HG02938 (cell line): ENCODE measurements around the gene C2CD2.
A peak's percentile ranks its signal among the peaks of the same experiment; 100 is the strongest.

Experiments
- ATAC-seq: cut with Tn5 transposase; IDR thresholded peaks from one replicate; pipeline ENCODE4 v1.9.1; 2021; ENCODE audit warnings: mild to moderate bottlenecking, moderate library complexity; ENCODE audit not compliant: unreplicated experiment

Gene C2CD2

DNA sequence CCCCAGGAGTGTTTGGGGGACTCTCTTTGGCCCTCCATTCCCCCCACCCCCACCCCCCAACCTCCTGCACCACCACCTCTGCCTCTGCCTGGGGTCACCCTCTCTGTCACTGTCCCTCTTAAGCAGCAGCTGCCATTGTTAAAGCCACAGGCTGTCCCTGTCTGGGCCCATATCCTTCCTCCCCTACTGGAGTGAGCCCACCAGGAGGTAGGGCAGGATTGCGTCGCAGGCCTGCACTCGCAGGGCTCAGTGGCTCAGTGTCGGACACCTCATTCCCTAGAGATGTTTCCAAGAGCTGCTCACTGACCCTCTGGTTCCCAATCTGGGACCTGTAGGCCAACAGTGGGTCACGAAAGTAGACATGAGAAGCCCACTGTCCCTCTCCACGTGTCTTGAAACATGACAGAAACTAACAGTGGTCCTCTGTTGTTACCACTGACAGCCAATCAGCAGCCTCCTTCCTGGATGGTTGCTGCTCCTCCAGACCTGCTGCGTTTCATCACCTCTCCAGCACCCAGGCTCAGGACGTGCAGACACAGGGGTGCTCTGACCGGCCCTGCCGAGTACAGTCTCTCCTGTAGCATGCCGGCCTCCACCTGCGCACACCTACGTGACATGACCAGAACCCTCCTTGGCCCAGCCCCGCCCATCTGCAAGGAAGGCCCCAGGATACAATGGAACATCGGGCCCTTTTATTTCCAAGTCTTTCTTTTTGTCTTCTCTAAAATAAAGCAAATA, 82.4 kb downstream of the C2CD2 start:
- no peak for ATAC-seq

DNA sequence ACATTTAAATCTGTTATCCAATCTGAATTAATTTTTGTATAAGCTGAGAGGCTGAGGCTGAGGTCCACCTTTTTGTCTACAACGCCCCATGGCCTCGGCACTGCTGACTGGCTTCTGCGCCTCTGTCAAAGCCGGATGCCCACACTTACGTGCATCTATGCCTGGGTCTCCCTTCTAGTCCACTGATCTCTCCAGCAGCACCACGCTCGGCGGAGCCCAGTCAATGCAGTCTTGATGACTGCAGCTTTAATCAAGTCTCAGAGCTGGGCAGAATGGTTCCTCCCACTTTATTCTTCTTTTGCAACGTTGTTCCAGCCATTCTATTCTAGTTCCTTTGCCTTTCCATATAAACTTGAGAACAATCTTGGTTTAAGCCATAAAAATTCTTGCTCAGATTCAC, 84.0 kb downstream of the C2CD2 start:
- ATAC-seq: no peak

DNA sequence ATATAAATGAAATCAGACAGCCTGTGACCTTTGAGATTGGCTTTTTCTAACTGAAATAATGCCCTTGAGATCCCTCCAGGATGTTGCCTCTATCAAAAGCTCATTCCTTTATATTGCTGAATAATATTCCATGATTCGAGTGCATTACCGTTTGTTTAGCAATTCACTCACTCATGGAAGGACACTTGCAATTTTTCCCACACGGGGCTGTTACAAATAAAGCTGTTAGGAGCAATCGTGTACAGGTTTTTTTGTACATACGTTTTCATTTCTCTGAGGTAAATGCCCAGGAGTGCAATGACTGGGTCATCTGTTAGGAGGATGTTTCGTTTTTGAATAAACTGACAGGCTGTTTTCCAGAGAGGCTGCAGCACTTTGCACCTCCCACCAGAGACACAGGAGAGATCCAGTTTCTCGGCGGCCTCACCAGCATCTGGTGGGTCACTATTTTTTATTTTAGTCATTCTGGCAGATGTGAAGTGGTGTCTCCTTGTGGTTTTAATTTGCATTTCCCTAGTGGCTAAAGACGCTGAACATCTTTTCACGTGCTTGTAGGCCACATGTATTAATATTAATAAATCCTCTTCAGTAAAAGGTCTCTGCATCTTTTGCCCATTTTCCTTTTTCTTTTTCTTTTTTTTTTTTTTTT, 85.6 kb downstream of the C2CD2 start:
- peak; percentile 55 for ATAC-seq

DNA sequence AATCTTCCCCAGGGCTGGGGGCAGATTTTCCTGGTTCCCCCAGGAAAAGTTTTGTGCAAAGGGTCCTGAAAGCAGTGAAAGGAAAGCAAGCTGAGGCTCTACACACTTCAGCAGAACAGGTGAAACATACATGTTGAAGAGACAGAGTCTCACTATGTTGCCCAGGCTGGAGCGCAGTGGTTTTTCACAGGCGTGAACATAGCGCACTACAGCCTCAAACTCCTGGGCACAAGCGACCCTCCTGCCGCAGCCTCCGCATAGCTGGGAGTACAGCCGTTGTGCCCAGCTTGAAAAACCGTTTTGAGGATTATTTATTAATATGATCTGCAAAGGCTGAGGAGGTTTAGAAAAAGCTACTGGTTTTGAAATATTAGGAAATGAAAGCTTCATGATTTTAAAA, 86.5 kb downstream of the C2CD2 start:
- no peak for ATAC-seq

DNA sequence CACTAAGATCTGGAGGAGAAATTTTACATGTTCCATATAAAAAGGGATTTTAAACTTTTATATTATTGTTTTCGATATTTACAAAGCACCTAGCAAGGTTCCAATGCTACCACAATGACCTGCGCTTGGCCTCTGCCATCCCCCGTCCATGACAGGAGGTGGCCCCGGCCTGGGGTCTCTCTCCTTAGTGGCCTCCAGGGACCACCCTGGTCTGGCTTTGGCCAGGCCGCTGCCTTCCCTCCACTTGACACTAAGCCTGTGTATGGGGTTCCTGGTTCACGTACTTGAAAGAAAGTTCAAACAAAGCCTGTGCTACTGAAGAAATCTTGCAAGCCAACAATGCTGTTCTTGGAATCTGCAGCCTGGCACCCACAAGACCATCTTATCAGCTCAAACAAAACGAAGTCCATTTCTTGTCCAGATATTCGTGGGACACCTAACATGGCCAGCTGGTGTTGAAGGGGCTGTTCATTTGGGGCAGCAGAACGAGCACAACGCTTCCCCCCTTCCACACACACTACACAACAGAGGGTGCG, 87.5 kb downstream of the C2CD2 start:
- ATAC-seq: no peak

DNA sequence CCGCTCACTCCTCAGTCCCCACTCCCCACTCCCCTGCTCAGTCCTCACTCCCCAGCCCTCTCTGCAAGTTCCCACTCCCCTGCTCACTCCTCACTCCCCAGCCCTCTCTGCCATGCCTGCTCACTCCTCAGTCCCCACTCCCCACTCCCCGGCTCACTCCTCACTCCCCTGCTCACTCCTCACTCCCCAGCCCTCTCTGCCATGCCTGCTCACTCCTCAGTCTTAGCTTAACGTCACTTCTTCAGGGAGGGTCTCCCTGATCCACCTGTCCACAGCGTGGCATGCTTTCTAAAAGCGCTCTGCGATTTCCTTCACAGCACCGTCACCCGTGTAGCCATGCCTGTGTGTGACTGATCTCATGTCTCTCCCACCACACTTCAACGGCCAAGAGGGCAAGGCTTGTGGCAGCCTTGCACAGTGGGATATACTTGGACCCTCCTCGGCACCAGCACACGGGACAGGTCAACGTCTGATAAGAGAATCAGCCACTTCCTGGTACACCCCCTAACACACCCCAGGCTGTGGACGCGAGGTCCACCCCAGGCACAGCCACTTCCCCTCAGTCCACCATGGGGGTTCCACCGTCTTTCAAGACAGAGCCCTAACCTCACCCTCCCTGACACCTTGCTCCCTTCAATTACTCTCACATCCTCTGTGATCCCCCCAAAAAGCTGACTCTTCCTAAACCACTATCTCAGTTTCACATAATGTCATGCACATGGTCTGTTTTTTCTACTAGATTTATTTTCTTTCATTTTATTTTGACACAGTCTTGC, 88.6 kb downstream of the C2CD2 start:
- peak; percentile 54 for ATAC-seq

DNA sequence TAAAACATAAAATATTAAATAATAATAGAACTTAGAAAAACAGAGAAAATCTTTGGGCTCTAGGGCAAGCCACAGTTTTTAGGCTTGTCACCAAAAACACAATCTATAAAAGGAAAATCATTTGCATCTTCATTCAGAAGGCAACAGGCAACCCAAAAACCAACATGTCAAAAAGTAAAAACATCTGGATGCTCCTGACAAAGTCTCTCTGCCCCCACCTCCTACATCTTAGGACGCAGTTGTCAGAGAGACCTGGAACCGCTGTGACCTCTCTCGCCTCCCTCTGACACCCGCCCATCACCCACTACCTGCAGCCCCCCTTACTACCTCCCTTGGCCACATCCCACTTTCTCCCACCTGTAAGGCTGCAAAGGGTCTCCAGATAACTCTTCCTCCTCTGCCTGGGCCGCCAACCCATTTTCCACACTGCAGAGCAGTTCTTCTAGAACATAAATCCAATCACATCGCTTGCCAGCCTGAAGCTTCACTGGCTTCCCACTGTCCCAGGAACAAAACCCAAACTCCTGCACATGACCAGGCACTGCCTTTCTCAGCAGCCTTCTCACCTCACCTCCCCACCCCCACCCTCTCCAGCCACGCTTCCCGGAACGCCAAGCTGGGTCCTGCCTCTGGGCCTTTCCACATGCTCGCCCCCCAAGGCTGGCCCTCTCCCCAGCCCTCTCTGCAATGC, 89.4 kb downstream of the C2CD2 start:
- ATAC-seq: no peak

DNA sequence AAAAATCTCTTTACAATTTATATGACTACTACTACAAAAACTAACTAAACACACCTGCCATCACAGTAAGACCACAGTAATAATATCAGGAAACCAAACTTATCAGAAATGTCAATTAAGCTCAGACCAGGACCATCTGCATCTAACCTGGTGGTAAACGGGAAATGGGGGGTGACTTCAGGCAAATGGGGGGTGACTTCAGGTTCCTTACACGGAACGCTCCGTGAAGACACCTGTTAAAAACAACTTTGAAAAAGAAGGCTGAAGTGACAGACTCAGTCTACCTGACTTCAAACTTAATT, 90.4 kb downstream of the C2CD2 start:
- ATAC-seq: no peak

DNA sequence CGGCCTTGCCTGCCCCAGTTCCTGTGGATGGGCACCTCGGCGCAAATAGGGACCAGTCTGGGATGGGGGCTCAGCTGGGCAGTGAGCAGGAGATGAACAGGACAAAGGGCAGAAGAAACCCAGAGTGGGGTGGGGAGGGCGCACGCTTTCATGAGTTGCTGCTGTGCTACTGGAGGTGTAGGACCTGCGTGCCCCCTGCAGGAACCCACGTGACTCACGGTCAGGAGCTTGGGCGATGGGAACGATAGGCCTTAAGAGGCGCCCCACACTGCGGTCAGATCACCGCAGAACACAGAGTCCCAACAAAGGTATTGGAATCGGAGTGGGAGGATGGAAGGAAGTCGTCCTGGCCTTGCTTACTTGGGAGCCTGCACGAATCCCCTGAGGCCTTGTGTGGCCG, 91.8 kb downstream of the C2CD2 start:
- ATAC-seq: no peak

DNA sequence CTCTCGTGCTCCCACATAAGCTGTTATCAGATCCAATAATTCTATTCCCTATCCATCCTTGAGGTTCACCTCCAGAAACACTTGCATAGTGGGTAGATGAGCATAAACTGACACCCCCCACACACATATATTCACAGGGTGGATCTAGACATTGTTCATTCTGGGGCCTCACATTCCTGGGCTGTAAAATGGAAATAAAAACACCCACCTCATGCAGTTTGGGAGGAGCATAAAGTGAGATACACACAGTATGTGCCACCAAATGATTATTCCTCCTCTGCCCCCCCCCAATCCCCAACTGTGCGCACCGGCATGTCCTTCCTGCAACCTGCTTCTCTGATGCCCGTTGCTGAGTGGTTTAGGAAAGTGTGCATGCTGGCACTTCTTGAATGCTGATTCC, 92.6 kb downstream of the C2CD2 start:
- no peak for ATAC-seq

DNA sequence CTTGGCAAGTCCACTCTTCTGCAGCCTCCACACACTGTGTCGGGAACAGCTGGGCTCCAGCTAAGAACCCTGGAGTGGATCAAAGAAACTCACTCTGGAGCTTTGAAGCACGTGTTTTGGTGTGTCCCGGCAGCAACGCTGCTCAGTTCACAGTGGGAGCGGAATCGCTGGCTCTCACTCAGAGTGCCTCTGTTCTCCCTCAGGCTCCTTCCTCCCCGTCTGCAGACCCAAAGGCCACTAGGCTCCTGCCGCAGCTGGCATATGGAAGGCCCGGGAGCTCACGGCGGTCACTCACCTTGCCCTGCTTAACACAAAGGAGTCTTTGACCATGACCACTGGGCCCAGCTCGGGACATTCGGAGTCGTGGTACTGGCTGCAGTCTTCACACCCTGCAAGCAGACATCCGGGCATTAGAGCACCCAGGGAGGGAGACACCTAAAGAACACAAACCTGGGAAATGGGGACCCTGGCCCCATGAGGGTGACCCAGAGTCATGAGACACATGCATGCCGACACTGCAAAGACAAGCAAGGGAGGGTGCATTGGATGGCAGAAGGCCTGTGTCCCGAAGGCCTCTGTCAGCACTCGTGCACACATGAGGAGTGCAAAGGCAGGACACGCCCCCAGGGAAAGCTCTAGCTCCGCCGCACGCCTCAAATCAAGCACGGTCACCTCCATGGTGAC, 94.4 kb downstream of the C2CD2 start:
- ATAC-seq: no peak

DNA sequence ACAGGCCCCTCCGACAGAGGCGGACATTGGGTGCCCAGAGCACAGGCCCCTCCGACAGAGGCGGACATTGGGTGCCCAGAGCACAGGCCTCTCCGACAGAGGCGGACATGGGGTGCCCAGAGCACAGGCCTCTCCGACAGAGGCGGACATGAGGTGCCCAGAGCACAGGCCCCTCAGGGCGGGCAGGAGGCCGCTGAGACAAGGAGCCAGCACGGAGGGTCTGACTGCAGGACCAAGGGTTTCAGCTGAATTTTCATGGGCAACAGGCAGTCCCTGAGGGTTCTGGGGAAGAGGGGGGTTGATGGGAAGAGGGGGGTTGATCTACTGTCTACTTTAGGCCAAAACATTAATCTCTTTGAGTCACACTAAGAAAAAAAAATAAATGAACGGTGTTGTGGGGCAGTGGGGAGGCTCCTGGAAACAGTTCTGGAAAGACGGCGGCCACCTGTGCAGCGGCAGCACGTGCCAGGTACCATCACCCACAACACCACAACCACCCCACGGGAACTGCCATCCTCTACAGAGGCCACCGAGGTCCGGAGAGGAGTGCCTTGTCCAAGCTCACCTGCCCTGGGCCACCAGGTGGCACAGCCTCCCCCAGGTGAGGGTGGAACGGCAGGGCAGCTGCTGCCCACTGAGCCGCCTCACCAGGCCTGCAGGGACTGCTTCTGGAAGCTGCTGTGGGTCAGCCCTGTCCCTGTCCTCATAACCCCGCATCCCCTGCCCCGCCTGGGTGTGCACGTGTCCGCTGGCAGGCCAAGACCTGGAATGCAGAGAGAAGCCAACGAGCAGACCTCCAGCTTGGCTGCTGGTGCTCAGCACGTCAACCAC, 95.1 kb downstream of the C2CD2 start:
- no peak for ATAC-seq

DNA sequence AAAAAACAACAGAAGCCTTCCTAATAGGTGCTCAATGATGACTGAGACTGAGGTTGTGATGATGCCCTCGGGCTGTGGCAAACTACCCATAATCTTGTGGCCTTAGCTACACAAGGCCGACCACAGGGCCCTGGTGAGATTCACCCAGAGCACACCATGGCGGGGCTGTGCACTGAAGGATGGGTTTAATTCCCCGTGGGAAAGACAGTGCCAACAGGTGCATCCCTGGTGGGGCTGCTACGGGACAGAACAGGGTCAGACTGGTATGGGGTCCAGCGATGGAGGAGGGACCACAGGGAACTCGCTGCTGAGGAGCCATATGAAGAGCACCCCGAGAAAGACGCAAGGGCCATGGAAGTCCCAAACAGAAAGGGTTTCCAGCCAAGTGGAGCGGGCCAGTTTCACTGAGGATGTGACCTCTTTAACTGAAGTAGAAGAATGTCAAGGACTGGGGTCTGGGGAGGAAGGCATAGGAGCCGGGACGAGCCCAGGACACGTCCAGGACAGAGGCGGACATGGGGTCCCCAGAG, 96.0 kb downstream of the C2CD2 start:
- ATAC-seq: no peak

DNA sequence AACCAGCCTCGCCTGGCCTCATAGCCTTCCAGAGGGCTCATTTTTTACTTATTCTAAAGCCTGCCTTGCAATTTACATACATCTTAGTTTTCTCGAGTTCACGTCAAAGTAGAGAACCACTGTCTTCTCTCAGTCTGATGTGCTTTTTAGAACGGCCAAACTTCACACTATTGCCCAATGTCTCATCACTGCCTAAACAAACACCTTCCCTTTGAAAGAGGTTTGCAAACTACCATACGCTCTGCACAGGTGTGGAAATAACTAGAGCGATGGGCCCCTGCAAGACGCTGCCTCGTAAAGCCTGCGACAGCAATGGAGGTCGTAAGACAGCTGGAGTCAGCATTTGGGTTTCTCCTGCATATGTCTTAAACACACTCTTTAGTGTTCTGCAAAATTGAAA, 97.2 kb downstream of the C2CD2 start:
- ATAC-seq: no peak

DNA sequence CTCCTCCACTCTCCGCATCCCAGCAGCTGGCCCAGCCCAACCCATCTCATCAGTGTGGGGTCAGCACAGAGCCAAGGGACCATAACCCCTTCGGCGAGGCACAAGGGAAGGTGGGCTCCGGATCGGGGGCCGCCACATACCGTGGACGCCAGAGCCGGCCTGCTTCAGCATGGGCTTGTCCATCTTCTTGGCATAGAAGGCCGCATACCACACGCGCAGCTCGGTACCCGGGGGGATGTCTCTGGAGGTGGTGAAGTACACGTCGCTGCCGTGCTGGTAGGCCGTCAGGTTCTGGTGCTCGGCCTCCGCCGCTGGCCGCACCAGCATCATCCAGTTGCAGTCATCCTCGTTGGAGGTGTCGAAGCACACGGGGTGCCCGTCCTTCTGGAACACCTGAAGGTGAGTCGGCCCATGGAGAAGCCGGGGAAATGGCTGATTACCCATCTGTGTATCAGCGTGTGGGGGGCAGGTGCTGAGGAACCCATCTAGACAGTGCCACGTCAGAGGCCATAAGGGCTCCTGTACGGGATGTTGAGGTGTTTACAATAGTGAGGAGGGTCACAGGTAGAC, 99.3 kb downstream of the C2CD2 start:
- ATAC-seq: no peak

DNA sequence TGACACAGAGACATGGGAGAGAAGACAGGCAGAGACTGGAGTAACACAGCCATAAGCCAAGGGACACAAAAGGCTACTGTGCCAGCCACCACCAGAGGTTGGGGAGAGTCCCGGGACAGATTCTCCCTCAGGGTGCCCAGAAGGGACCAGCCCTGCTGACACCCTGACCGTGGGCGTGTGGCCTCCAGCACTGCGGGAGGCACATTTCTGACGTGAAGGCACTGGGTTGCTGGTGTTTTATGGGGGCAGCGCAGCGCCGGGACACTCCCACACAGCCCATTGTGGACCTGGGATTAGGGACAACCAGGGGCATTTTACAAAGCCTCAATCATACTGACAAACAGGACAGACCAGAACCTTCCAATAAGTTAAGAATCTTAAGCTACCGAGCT, 100.9 kb downstream of the C2CD2 start:
- ATAC-seq: no peak

DNA sequence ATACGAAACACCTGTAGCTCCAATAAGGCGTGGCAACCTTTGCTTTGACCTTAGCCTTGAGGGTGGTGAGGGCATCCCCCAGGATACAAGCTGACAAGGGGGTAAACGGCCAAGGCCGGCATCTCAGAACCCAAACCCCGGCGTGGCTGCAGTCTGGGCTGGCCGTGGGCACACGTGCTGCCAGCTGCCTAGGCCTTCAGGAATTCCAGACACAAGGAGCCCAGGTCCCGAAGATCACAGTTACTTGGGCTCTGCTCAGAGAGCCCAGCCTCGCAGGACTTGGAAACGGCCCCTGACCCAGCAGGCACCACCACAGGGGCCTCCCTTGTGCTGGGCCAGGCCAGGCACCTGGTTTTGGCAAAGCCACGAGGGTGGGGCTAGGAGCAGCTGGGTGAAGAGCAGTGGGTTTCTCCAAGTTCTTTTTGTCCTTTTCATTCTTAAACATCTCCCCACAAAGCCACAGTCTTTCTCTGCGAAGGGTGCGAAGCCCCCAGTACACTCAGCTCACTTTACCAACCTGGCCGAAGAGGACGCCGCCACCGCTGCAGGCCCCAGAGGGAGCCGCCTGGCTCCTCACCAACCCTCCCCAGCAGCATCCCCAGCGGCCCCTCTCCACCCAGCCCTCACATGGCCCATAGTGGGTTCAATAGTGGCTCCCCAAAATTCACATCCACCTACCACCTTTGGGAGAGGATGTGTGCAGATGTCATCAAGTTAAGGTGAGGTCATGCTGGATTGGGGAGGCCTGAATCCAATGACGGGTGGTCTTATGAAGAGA, 101.5 kb downstream of the C2CD2 start:
- ATAC-seq: no peak

DNA sequence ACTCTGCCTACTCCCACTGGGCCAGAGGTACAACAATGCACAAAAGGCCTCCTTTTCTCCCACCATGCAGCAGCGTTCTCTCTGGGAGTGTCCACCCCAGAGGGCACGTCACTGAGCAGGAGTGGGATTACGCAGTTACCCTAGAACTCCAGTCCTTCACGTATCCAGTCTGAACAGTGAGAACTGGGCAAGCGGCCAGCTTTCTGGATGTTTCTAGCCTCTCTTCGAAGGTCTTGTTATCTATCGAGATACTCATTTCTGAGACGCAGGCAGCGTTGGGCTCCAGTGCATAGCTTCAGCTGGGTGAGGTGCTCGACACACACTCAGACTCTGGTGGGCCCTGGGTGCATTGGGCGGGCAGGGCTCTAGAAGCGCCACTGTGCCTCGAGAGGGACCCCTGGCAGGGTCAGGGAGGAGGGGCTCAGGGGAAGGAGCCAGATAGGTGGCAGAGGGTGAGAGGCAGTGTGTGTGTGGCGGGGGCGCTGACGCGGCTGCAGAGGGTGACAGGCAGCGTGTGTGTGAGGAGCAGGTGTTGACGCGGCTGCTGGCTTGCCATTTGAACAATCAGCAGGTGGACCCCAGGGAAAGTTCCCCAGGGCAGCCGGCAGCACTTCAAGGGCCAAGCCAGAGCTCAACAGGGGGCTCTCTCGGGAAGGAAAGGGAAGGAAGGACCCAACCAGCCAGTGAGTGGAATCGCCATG, 102.6 kb downstream of the C2CD2 start:
- no peak for ATAC-seq
